Activated CD8-positive, alpha-beta T cell treated with anti-CD3 and anti-CD28 coated beads for 36 hours (primary cell): ENCODE data around the gene GTF3C1. TPM values are rescaled to one million over a fixed set of nuclear protein-coding genes. Genes with fewer than 3 reads are reported as not detected.
A peak's percentile ranks its signal among the peaks of the same experiment; 100 is the strongest.

Experiments
- ATAC-seq: fragments of 200-7000 bp; cut with Tn5 transposase; one replicate; pipeline ENCODE4 v1.10.0; 2021; ENCODE audit warnings: mild to moderate bottlenecking, moderate library complexity
- CTCF ChIA-PET: fragments of 350-600 bp; sonication (Branson Sonifier 250); formaldehyde crosslinking; loops from one replicate; lab custom pipeline; 2021; ENCODE audit warnings: antibody characterized with exemption; lab: Charles Lee
- POLR2A ChIA-PET: fragments of 350-600 bp; sonication (Branson Sonifier 250); formaldehyde crosslinking; loops from one replicate; lab custom pipeline; 2021; ENCODE audit warnings: antibody characterized with exemption; lab: Charles Lee
- DNase-seq: peaks from one replicate; pipeline ENCODE4 v3.0.0-alpha.2; 2020
- H3K27ac Mint-ChIP-seq: one replicate; pipeline ENCODE4 v1.8.0; 2021; ENCODE audit warnings: mild to moderate bottlenecking, mixed read lengths
- H3K27me3 Mint-ChIP-seq: one replicate; pipeline ENCODE4 v1.8.0; 2021; ENCODE audit warnings: mixed read lengths
- H3K36me3 Mint-ChIP-seq: one replicate; pipeline ENCODE4 v1.8.0; 2021; ENCODE audit warnings: low read depth, mixed read lengths
- H3K4me1 Mint-ChIP-seq: one replicate; pipeline ENCODE4 v1.8.0; 2021; ENCODE audit warnings: low read depth, mixed read lengths
- H3K4me3 Mint-ChIP-seq: one replicate; pipeline ENCODE4 v1.8.0; 2021; ENCODE audit warnings: mild to moderate bottlenecking, moderate library complexity, mixed read lengths
- H3K9me3 Mint-ChIP-seq: one replicate; pipeline ENCODE4 v1.8.0; 2021; ENCODE audit warnings: mixed read lengths
- CTCF ChIP-seq: fragments of 200-600 bp; IDR thresholded peaks from one replicate; pipeline ENCODE4 v1.8.0; 2022; ENCODE audit warnings: antibody characterized with exemption, mild to moderate bottlenecking
- intact Hi-C: fragments of 100-400 bp; cut with micrococcal nuclease; formaldehyde crosslinking; loops from one replicate; pipeline ENCODE4 v1.10.0; 2022
- total RNA-seq, 2 experiments: library from RNA; stranded (reverse); gene quantifications; one replicate each; pipeline ENCODE4 v1.2.3, GENCODE V29; 2021

Gene GTF3C1
- total RNA-seq, 2 experiments from 2014 or later = 55.9 to 58.6 TPM

- Mint-ChIP-seq H3K9me3 (peaks cover 5% of the 10 kb centered on the region), H3K27ac (peak overlapping the region; percentile 70), H3K36me3 (peaks cover 89% of the 10 kb centered on the region), H3K27me3 (no peaks in the 10 kb centered on the region), H3K4me3 (no peak overlapping the region), H3K4me1 (peaks cover 66% of the 10 kb centered on the region)
- DNase-seq (peak; percentile 0), ATAC-seq (no peak)
- no peak for TF ChIP-seq CTCF
- ChIA-PET CTCF (no interaction called here), POLR2A (interaction anchor here (0.8 to 8.3 kb wide), 3 partner anchors 13 to 76 kb away, joined by 3 to 85 read pairs (median 20); no protein-coding TSS in a partner anchor)
- intact Hi-C loops = no loop called here
These were observed 105.2 kb downstream of the GTF3C1 start for GRCh38 chr16:27444470-27444869.

- CTCF ChIA-PET = no interaction called here
- no peak overlapping the region for H3K4me3 Mint-ChIP-seq
These were observed 105.7 kb downstream of the GTF3C1 start for GRCh38 chr16:27444015-27444414.

GRCh38 chr16:27441998-27442397, 107.7 kb downstream of the GTF3C1 start:
- intact Hi-C loops = no loop called here
- TF ChIP-seq CTCF = no peak
- Mint-ChIP-seq H3K4me3 (no peak overlapping the region), H3K36me3 (peaks cover 91% of the 10 kb centered on the region), H3K4me1 (peaks cover 45% of the 10 kb centered on the region), H3K27me3 (no peaks in the 10 kb centered on the region), H3K9me3 (peaks cover 2% of the 10 kb centered on the region), H3K27ac (no peak overlapping the region)
- POLR2A ChIA-PET = interaction anchor here (0.6 to 8.3 kb wide), 3 partner anchors 8 to 39 kb away, joined by 3 to 85 read pairs (median 13); no protein-coding TSS in a partner anchor
- no peak for ATAC-seq
- CTCF ChIA-PET = interaction anchor here (1.4 kb wide), 1 partner anchor 261 kb away, joined by 3 read pairs; no protein-coding TSS in a partner anchor
- no peak for DNase-seq

More at GRCh38 chr16:27444015-27444414, 105.7 kb downstream of the GTF3C1 start:
- ATAC-seq (no peak), DNase-seq (no peak)
- Mint-ChIP-seq H3K36me3 (peaks cover 89% of the 10 kb centered on the region), H3K9me3 (peaks cover 5% of the 10 kb centered on the region), H3K4me1 (peaks cover 66% of the 10 kb centered on the region), H3K27me3 (no peaks in the 10 kb centered on the region), H3K27ac (peak overlapping the region; percentile 51)
- TF ChIP-seq CTCF = no peak
- intact Hi-C loops = no loop called here
- POLR2A ChIA-PET = interaction anchor here (0.8 to 8.3 kb wide), 4 partner anchors 13 to 208 kb away, joined by 3 to 85 read pairs (median 12); no protein-coding TSS in a partner anchor

- no peaks in the 10 kb centered on the region for H3K27me3 Mint-ChIP-seq
- H3K36me3 Mint-ChIP-seq = peaks cover 92% of the 10 kb centered on the region
- no peak for TF ChIP-seq CTCF
- intact Hi-C loops = no loop called here
- ChIA-PET CTCF (interaction anchor here (1.4 kb wide), 1 partner anchor 260 kb away, joined by 3 read pairs; no protein-coding TSS in a partner anchor), POLR2A (interaction anchor here (0.8 to 8.3 kb wide), 5 partner anchors 9 to 124 kb away, joined by 3 to 85 read pairs (median 8); no protein-coding TSS in a partner anchor)
- DNase-seq = no peak
- peak overlapping the region; percentile 27 for H3K27ac Mint-ChIP-seq
- no peak for ATAC-seq
- no peak overlapping the region for H3K4me3 Mint-ChIP-seq
- peaks cover 39% of the 10 kb centered on the region for H3K4me1 Mint-ChIP-seq
- H3K9me3 Mint-ChIP-seq = no peaks in the 10 kb centered on the region
These were observed 108.4 kb downstream of the GTF3C1 start for GRCh38 chr16:27441276-27441675.

GRCh38 chr16:27439271-27440018, 110.3 kb downstream of the GTF3C1 start:
- POLR2A ChIA-PET = interaction anchor here (0.7 to 8.3 kb wide), 5 partner anchors 8 to 32 kb away, joined by 3 to 85 read pairs (median 8); no protein-coding TSS in a partner anchor
- DNase-seq = peak; percentile 0
- H3K9me3 Mint-ChIP-seq = no peaks in the 10 kb centered on the region
- no peak overlapping the region for H3K4me3 Mint-ChIP-seq
- CTCF ChIA-PET = no interaction called here
- H3K27ac Mint-ChIP-seq = no peak overlapping the region
- ATAC-seq = no peak
- intact Hi-C loops = no loop called here
- H3K36me3 Mint-ChIP-seq = peaks cover 90% of the 10 kb centered on the region
- TF ChIP-seq CTCF = no peak
- peaks cover 22% of the 10 kb centered on the region for H3K4me1 Mint-ChIP-seq
- H3K27me3 Mint-ChIP-seq = no peaks in the 10 kb centered on the region
